Choroid plexus epithelial cell (primary cell): ENCODE data around the gene SEZ6L2.

Experiments
- DNase-seq: peaks from one replicate; pipeline ENCODE4 v3.0.0-alpha.2; 2010; ENCODE audit warnings: low read depth
- H3K4me3 ChIP-seq: 2 replicates; pipeline ENCODE4 v1.5.1; 2011; ENCODE audit warnings: low read depth, mild to moderate bottlenecking, control low read depth, low read length, moderate library complexity
- TF ChIP-seq, protein P1 (sequence below): conservative IDR thresholded peaks from 2 replicates; pipeline ENCODE4 v1.5.1; 2011; ENCODE audit warnings: low read depth, mild to moderate bottlenecking, control low read depth, inconsistent platforms, low read length, moderate library complexity

The SEZ6L2 gene

DNA sequence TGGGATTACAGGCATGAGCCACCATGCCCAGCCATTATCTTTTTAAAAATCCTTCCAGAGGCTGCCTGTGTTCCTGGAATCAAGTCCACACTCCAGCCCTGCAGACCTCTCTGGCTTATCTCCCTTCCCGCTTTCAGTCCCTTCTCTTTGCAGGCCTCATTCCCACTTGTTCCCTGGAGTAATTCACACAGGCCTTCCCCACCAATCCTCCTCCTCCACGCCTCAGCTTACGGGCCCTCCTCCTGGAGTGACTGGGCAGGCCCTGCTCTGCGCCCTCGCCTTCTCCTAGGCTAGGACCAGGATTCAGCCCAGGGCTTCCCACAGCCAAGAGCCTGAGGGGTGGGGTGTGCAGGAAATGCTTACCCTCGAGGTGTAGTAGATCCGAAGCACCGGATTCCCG is 39.1 kb downstream of the SEZ6L2 start:
- TF ChIP-seq, protein P1, sequence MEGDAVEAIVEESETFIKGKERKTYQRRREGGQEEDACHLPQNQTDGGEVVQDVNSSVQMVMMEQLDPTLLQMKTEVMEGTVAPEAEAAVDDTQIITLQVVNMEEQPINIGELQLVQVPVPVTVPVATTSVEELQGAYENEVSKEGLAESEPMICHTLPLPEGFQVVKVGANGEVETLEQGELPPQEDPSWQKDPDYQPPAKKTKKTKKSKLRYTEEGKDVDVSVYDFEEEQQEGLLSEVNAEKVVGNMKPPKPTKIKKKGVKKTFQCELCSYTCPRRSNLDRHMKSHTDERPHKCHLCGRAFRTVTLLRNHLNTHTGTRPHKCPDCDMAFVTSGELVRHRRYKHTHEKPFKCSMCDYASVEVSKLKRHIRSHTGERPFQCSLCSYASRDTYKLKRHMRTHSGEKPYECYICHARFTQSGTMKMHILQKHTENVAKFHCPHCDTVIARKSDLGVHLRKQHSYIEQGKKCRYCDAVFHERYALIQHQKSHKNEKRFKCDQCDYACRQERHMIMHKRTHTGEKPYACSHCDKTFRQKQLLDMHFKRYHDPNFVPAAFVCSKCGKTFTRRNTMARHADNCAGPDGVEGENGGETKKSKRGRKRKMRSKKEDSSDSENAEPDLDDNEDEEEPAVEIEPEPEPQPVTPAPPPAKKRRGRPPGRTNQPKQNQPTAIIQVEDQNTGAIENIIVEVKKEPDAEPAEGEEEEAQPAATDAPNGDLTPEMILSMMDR: no peak
- H3K4me3 ChIP-seq: no peak overlapping the region
- no peak for DNase-seq

DNA sequence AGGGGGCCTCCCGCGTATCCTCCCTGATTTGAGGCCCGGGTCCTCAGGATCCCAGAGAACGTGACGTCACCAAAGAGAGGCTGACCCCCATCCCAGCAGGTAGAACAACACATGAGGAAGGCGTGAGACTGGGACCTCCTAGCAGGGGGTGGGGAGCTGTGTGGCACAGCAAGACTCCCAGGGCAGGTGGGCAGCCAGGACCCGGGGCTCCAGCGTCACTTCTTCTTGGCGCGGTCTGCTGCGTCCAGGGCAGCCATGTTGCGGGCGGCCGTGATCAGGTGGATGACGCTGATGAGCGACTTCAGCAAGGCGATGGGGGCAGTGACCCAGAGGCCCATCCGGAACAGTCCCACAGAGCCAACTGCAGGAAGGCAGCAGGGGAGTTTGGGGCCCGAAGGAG is 40.4 kb downstream of the SEZ6L2 start:
- H3K4me3 ChIP-seq: no peak overlapping the region
- no peak for DNase-seq
- TF ChIP-seq, protein P1: no peak

DNA sequence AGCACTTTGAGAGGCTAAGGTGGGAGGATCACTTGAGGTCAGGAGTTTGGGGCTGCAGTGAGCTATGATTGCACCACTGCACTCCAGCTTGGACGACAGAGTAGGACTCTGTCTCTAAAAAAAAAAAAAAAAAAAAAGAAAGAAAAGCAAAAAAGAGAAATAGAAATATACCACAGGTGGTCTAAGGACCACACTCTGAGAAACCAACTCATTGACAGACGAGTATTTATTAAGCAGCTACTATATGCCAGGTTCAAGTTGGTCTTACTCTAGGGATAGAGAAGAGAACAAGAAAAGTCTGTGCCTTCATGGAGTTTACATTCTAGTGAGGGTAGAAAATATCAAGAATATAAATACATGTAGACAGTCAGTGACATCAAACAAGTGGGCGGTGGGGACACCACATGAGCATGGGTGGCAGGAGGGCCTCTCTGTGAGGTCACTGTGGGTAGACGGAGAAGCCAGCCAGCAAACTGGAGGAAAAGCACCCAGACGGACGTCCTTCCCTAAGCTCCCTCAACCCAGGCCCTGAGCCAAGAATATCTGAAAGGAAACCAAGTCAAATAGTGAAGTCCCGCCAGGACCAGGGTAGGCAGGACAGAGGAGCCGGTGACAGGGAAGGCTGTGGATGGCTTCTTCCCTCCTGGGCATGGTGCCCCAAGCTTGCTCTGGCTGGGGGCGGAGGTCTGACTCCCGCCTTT is 41.1 kb downstream of the SEZ6L2 start:
- DNase-seq: no peak
- no peak overlapping the region for H3K4me3 ChIP-seq
- TF ChIP-seq, protein P1: no peak

DNA sequence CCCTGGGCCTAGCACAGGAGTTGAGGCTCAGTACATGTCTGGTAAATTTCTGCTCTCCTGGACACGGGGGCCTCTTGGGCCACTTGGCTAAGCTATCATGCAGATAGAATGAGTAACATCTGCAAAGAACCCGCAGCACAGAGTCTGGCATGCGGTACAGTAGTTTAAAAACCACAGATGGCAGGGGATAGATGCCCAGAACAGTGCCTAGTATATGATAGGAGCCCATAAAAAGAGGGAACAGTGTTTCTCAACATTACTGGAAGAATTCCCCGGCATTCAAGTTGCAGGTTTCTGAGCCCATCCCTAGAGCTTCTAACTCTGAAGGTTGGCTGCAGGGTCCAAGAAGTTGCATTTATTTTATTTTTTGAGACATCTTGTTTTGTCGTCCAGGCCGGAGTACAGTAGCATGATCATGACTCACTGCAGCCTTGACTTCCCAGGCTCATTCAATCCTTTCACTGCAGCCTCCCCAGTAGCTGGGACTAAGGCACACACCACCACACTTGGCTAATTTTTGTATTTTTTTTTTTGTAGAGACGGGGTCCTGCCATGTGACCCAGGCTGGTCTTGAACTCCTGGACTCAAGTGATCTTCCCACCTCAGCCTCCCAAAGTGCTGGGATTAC is 42.1 kb downstream of the SEZ6L2 start:
- no peak overlapping the region for H3K4me3 ChIP-seq
- DNase-seq: peak; percentile 56
- TF ChIP-seq, protein P1: no peak

DNA sequence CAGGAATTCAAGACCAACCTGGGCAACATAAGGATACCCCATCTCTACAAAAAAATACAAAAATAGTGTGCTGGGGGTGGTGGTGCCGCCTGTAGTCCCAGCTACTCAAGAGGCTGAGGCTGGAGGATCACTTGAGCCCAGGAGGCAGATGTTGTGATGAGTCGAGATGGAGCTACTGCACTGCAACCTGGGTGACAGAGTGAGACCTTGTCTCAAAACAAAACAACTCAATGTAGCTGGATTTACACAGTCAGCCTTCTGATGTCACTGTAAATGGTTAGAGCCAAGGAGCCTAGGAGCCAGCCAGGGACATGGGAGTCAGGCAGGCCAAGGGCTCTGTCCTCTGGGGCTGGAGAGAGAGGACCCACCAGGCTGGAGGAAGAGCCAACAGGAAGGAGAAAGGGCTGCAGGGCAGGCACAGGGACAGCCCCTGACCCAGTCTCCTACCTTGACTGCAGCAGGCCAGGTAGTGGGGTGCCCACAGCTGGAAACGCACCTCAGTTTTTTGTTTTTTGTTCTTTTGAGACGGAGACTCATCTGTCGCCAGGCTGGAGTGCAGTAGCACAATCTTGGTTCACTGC is 44.7 kb downstream of the SEZ6L2 start:
- H3K4me3 ChIP-seq: no peak overlapping the region
- TF ChIP-seq, protein P1: no peak
- DNase-seq: no peak

DNA sequence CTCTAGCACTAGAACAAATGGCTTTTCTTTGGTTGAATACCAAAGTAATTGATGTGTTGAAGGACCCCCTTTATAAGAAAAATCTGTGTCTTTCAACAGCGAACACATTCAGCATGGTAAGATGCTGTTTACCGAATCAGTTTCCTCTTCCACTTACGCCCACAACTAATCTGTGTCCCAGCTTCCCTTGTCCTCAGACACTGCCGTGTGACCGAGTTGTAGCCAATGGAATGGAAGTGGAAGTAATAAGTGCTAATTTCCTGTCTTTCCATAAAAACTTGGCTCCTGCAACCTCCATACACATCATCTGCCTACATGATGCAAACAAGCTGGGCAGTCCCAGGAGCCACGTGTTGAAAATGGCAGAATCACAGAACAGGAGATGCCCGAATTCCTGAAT is 46.7 kb downstream of the SEZ6L2 start:
- no peak overlapping the region for H3K4me3 ChIP-seq
- TF ChIP-seq, protein P1: no peak

More for the DNA sequence above, 46.7 kb downstream of the SEZ6L2 start:
- peak; percentile 55 for DNase-seq
